HFF-Myc (cell line): ENCODE measurements around the gene TBX1.

ENCODE experiments used
- DNase-seq: peaks from one replicate; pipeline ENCODE4 v3.0.0-alpha.2; 2011; ENCODE audit warnings: low read depth; ENCODE audit errors: extremely low read depth
- H3K4me3 ChIP-seq: replicated peaks from 2 replicates; pipeline ENCODE4 v1.5.1; 2011; ENCODE audit warnings: low read depth, mild to moderate bottlenecking, control low read depth, low read length
- CTCF ChIP-seq: IDR thresholded peaks from 2 replicates; pipeline ENCODE4 v1.5.1; 2012; ENCODE audit warnings: mild to moderate bottlenecking, low read depth, low read length, control low read depth; ENCODE audit errors: missing control alignments

The TBX1 gene

DNA sequence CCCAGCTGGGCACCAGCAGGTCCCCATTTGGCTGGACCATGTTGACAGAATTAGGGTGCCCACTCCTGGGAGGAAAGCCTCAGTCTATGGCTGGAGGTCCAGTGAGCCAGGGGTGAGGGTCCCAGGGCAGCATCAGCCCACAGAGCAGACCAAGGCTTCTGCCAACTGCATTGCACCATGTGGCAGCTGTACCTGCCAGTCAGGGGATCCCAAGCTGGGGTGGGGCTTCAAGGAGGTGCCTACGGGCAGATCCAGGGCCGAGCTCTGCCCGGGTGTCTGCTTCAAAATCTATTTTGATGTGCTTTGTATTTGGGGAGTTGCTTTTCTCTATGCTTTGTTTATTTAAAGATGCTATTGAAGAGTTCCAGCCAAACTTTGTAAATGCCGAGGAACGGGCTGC lies 26.8 kb upstream of the TBX1 start:
- H3K4me3 ChIP-seq, result no peak overlapping the region
- no peak for DNase-seq
- TF ChIP-seq CTCF, result no peak

DNA sequence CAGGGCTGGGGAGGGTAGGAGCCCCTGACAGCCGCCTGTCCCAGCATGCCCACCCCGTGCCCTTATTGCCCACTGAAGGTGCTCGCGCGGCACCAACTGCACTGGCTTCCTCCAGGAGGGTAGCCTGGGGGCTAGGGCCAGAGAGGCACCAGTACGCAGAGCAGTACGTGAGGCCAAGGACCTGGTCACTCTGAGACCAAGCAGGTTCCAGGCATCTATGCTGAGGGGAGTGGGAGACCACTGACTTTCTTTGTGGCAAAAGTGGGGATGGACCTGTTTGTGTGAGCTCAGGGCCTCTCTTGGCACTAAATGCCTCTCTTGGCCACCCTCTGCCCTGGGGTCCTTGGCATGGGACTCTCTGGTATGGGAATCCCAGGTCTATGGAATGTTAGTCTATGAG lies 26.4 kb upstream of the TBX1 start:
- no peak for TF ChIP-seq CTCF
- no peak for DNase-seq

DNA sequence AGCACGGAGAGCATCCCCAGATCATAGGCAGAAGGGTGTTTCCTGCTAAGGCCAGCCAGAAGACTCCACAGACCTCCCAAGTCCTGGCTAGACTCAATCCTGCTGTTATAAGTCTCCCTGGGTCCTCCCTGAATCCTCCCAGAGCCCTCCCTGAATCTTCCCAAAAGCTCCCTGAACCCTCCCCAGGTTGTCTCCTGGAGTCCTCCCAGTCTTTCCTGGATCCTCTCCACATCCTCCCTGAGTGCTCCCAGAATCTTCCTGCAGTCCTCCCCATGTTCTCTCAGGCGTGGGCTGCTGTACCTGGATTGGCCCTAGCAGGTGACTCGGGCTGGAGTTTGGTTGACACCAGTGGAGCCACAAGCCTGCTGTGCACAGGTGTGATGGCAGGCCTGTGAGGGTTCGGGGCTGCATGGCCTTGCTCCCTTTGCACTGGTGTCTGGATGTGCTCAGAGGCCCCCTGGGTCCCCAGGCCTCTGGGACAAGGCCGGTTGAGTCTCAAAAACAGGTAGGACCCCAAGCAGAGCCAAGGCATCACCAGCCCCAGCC lies 25.7 kb upstream of the TBX1 start:
- no peak for DNase-seq
- TF ChIP-seq CTCF, result no peak
- no peak overlapping the region for H3K4me3 ChIP-seq

More for the DNA sequence above, 26.4 kb upstream of the TBX1 start:
- H3K4me3 ChIP-seq, result no peak overlapping the region

DNA sequence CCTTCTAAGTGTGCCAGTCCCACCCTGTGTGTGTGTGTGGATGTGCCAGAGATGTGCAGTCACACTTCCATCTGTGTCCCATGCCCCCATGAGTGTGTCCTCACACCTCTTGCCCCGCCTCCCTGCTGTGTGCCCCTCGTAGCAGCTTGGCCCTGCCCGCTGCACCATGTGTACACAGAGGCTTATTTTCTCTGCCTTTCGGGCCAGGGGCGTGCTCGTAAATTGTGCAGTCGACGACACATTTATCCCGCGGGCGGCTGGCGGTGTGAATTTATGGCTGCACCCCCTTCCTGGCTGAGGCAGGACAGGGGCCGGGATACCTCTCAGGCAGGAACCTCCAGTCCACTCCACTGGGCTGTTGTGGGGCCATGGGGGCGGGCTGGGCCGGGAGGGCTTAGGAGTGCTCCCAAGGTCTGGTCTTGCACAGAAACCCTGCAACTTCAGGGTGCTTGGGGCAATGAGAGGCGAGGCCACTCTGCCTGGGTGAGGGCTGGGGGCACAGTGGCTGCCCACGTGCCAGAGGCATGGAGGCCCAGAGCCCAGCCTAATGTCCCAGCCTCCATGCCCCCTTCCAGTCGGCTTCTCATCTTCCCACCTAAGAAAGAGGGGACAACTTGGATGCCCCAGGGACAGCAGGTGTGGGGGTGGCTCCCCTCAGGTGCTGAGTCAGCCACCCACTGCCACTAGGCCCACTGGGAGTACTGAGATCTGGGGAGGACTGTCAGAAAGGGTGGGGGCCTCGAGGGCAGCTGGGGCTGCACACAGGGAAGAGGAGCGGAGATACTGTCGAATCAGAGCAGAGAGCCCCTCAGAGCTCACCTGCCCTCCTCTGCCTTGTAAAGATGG lies 24.7 kb upstream of the TBX1 start:
- DNase-seq, result no peak
- H3K4me3 ChIP-seq, result no peak overlapping the region
- TF ChIP-seq CTCF, result no peak

DNA sequence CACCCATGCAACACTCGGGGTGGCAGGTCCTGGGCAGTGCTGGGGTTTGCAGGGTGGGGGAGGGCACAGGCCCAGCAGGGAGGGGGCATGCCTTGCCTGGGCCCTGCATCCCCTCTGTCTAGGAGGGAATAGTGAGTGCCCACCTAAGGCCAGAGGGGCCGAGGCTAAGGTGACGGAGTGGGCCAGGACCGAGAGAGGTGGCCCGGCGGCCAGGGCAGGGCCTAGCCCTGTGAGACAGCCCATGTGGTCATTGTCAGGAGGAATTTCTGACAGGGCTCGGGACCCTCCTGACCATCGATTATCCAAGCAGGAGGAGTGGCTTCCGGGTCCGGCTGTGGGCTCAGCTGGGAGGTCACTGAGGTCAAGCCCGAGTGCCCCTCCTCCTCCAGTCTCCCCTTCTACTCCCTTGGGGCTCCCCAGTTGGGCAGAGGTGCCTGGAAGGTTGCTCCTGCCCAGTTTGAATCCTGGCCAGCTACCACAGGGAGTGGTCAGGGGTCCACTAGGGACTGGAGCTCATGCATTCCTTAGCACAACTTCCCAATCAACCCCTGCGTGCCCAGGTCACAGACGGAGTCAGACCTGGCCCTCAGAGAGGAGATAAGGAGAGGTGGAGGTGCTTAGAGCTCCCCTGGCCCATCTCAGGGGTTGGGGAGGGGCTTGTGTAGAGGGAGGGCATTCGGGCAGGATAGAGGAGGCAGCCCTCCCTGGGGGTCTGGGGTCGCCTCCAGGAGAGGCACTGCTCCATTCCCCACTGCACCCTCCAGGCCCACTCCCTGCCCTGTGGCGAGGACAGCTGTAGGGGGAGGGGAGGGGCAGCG lies 22.5 kb upstream of the TBX1 start:
- no peak for TF ChIP-seq CTCF

GRCh38 chr22:19738664-19739447 lies 21.7 kb upstream of the TBX1 start:
- no peak for TF ChIP-seq CTCF

More for the DNA sequence above, 22.5 kb upstream of the TBX1 start:
- no peak overlapping the region for H3K4me3 ChIP-seq
- no peak for DNase-seq

More at GRCh38 chr22:19738664-19739447, 21.7 kb upstream of the TBX1 start:
- no peak for DNase-seq
- no peak overlapping the region for H3K4me3 ChIP-seq
